ENCODE results near the gene JDP2. TPM values are rescaled to one million over a fixed set of nuclear protein-coding genes. Genes with fewer than 3 reads are reported as not detected.

JDP2 gene
- total RNA-seq, 1 experiment from 2014 or later, result 45.3 TPM

- Mint-ChIP-seq H3K9me3 (ENCODE audit: unreplicated experiment) (no peaks in the 10 kb centered on the region), H3K4me3 (ENCODE audit: unreplicated experiment) (no peak overlapping the region), H3K27me3 (ENCODE audit: insufficient read depth, unreplicated experiment) (no peaks in the 10 kb centered on the region), H3K36me3 (ENCODE audit: insufficient read depth, unreplicated experiment) (peaks cover 26% of the 10 kb centered on the region), H3K4me1 (ENCODE audit: insufficient read depth, unreplicated experiment) (peaks cover 52% of the 10 kb centered on the region), H3K27ac (ENCODE audit: low read depth, unreplicated experiment) (no peak overlapping the region)
- no peak for TF ChIP-seq CTCF (IDR thresholded peaks at IDR 0.05; ENCODE audit: unreplicated experiment)
- peak; percentile 59 for DNase-seq (ENCODE audit: unreplicated experiment)
- ChIA-PET CTCF (interaction anchor here (0.6 to 7.7 kb wide), 9 partner anchors 13 to 557 kb away, joined by 3 to 46 read pairs (median 4); no protein-coding TSS in a partner anchor), POLR2A (interaction anchor here (0.6 to 2.1 kb wide), 2 partner anchors 55 to 520 kb away, joined by 4 to 8 read pairs; no protein-coding TSS in a partner anchor)
- BruUV-seq (replicated peaks), result no TSS peak
- intact Hi-C loops (cut with micrococcal nuclease), result no loop called here
Observed at GRCh38 chr14:75454963-75455546, 27.2 kb downstream of the JDP2 start.

GRCh38 chr14:75456069-75456996 lies 28.5 kb downstream of the JDP2 start:
- CTCF ChIA-PET, result interaction anchor here (0.6 to 3.2 kb wide), 6 partner anchors 29 to 105 kb away, joined by 3 to 7 read pairs (median 4); no protein-coding TSS in a partner anchor
- H3K4me1 Mint-ChIP-seq (ENCODE audit: insufficient read depth, unreplicated experiment), result peaks cover 39% of the 10 kb centered on the region
- POLR2A ChIA-PET, result interaction anchor here (0.7 kb wide), 1 partner anchor 9 kb away, joined by 3 read pairs; no protein-coding TSS in a partner anchor
- no peak for DNase-seq (ENCODE audit: unreplicated experiment)
- H3K4me3 Mint-ChIP-seq (ENCODE audit: unreplicated experiment), result no peak overlapping the region
- no peak for TF ChIP-seq CTCF (IDR thresholded peaks at IDR 0.05; ENCODE audit: unreplicated experiment)
- no peaks in the 10 kb centered on the region for H3K27me3 Mint-ChIP-seq (ENCODE audit: insufficient read depth, unreplicated experiment)
- no TSS peak for BruUV-seq (replicated peaks)
- peaks cover 26% of the 10 kb centered on the region for H3K36me3 Mint-ChIP-seq (ENCODE audit: insufficient read depth, unreplicated experiment)
- no peak overlapping the region for H3K27ac Mint-ChIP-seq (ENCODE audit: low read depth, unreplicated experiment)
- intact Hi-C loops (cut with micrococcal nuclease), result no loop called here
- no peaks in the 10 kb centered on the region for H3K9me3 Mint-ChIP-seq (ENCODE audit: unreplicated experiment)

- H3K9me3 Mint-ChIP-seq (ENCODE audit: unreplicated experiment), result no peaks in the 10 kb centered on the region
- ChIA-PET CTCF (interaction anchor here (0.6 to 3.2 kb wide), 3 partner anchors 104 to 452 kb away, joined by 3 to 7 read pairs (median 3); no protein-coding TSS in a partner anchor), POLR2A (interaction anchor here (1.2 kb wide), 1 partner anchor 149 kb away, joined by 3 read pairs; no protein-coding TSS in a partner anchor)
- peak overlapping the region; percentile 42 for H3K27ac Mint-ChIP-seq (ENCODE audit: low read depth, unreplicated experiment)
- H3K4me1 Mint-ChIP-seq (ENCODE audit: insufficient read depth, unreplicated experiment), result peaks cover 39% of the 10 kb centered on the region
- H3K27me3 Mint-ChIP-seq (ENCODE audit: insufficient read depth, unreplicated experiment), result no peaks in the 10 kb centered on the region
- no peak for TF ChIP-seq CTCF (IDR thresholded peaks at IDR 0.05; ENCODE audit: unreplicated experiment)
- intact Hi-C loops (cut with micrococcal nuclease), result no loop called here
- H3K36me3 Mint-ChIP-seq (ENCODE audit: insufficient read depth, unreplicated experiment), result peaks cover 26% of the 10 kb centered on the region
- DNase-seq (ENCODE audit: unreplicated experiment), result no peak
- no peak overlapping the region for H3K4me3 Mint-ChIP-seq (ENCODE audit: unreplicated experiment)
- BruUV-seq (replicated peaks), result no TSS peak
Observed at GRCh38 chr14:75456997-75457335, 29.1 kb downstream of the JDP2 start.

GRCh38 chr14:75457648-75458165 lies 29.9 kb downstream of the JDP2 start:
- intact Hi-C loops (cut with micrococcal nuclease), result no loop called here
- ChIA-PET POLR2A (interaction anchor here (0.8 to 1.2 kb wide), 2 partner anchors 150 to 203 kb away, joined by 3 read pairs; partner anchors contain the start of gene ERG28), CTCF (interaction anchor here (0.6 to 3.2 kb wide), 4 partner anchors 104 to 1033 kb away, joined by 3 to 7 read pairs (median 4); no protein-coding TSS in a partner anchor)
- Mint-ChIP-seq H3K36me3 (ENCODE audit: insufficient read depth, unreplicated experiment) (peaks cover 26% of the 10 kb centered on the region), H3K9me3 (ENCODE audit: unreplicated experiment) (no peaks in the 10 kb centered on the region), H3K27me3 (ENCODE audit: insufficient read depth, unreplicated experiment) (no peaks in the 10 kb centered on the region), H3K4me1 (ENCODE audit: insufficient read depth, unreplicated experiment) (peaks cover 36% of the 10 kb centered on the region), H3K4me3 (ENCODE audit: unreplicated experiment) (no peak overlapping the region), H3K27ac (ENCODE audit: low read depth, unreplicated experiment) (peak overlapping the region; percentile 42)
- DNase-seq (ENCODE audit: unreplicated experiment), result no peak
- no peak for TF ChIP-seq CTCF (IDR thresholded peaks at IDR 0.05; ENCODE audit: unreplicated experiment)
- no TSS peak for BruUV-seq (replicated peaks)
